PC-9 (cell line): Measurements from ENCODE around the gene PRKCA. TPM values are rescaled to one million over a fixed set of nuclear protein-coding genes. Genes with fewer than 3 reads are reported as not detected.

ENCODE experiments used
- BruUV-seq: library from RNA; stranded (reverse); fragments of 400-500 nt; replicated peaks from 2 replicates; lab custom pipeline; 2021; lab: Mats Ljungman, UMichigan
- CTCF ChIA-PET: fragments of 300-600 bp; sonication (Branson Sonifier 250); formaldehyde crosslinking; loops from one replicate; lab custom pipeline; 2022; ENCODE audit warnings: antibody characterized with exemption; lab: Charles Lee
- POLR2A ChIA-PET: fragments of 300-600 bp; sonication (Branson Sonifier 250); formaldehyde crosslinking; loops from one replicate; lab custom pipeline; 2022; ENCODE audit warnings: antibody characterized with exemption; ENCODE audit not compliant: unreplicated experiment; lab: Charles Lee
- DNase-seq, 2 experiments: peaks; one replicate each; pipeline versions ENCODE4 v3.0.0 to v3.0.0-alpha.2; 2015 to 2022; ENCODE audit warnings: mixed read lengths in 1 of 2
- H2AFZ ChIP-seq: fragments of 200-600 bp; sonication (generic); 2 replicates; pipeline ENCODE4 v1.8.1; 2017; ENCODE audit warnings: antibody characterized with exemption
- H3F3A ChIP-seq: fragments of 200-600 bp; sonication (generic); 2 replicates; pipeline ENCODE4 v1.8.1; 2017; ENCODE audit warnings: antibody characterized with exemption, mild to moderate bottlenecking, low read depth; ENCODE audit not compliant: insufficient read depth
- H3K27ac ChIP-seq: fragments of 200-600 bp; sonication (generic); 2 replicates; pipeline ENCODE4 v1.6.1; 2016; ENCODE audit warnings: mixed run types
- H3K27me3 ChIP-seq: fragments of 200-600 bp; sonication (generic); 2 replicates; pipeline ENCODE4 v1.6.1; 2016; ENCODE audit warnings: low read depth, mixed run types; ENCODE audit not compliant: insufficient read depth
- H3K36me3 ChIP-seq: fragments of 200-600 bp; sonication (generic); 2 replicates; pipeline ENCODE4 v1.6.1; 2016; ENCODE audit warnings: low read depth, mixed run types
- H3K4me1 ChIP-seq: fragments of 200-600 bp; sonication (generic); replicated peaks from 2 replicates; pipeline ENCODE4 v1.6.1; 2016; ENCODE audit warnings: mixed run types; ENCODE audit not compliant: insufficient read depth
- H3K4me2 ChIP-seq: fragments of 200-600 bp; sonication (generic); 2 replicates; pipeline ENCODE4 v1.6.1; 2017; ENCODE audit warnings: mixed run types
- H3K4me3 ChIP-seq: fragments of 200-600 bp; sonication (generic); 2 replicates; pipeline ENCODE4 v1.6.1; 2016; ENCODE audit warnings: mixed run types
- H3K79me2 ChIP-seq: fragments of 200-600 bp; sonication (generic); 2 replicates; pipeline ENCODE4 v1.6.1; 2017; ENCODE audit warnings: low read depth, mixed run types
- H3K9me2 ChIP-seq: fragments of 200-600 bp; sonication (generic); 2 replicates; pipeline ENCODE4 v1.8.1; 2017; ENCODE audit warnings: mild to moderate bottlenecking; ENCODE audit not compliant: insufficient read depth
- H3K9me3 ChIP-seq: fragments of 200-600 bp; sonication (generic); 2 replicates; pipeline ENCODE4 v1.8.1; 2016; ENCODE audit warnings: low read depth; ENCODE audit not compliant: insufficient read depth
- H4K20me1 ChIP-seq: fragments of 200-600 bp; sonication (generic); 2 replicates; pipeline ENCODE4 v1.8.1; 2017; ENCODE audit not compliant: insufficient read depth
- CTCF ChIP-seq: fragments of 200-600 bp; sonication (generic); conservative IDR thresholded peaks from 2 replicates; pipeline ENCODE4 v1.6.1; 2017; ENCODE audit warnings: mixed run types, antibody characterized with exemption, mild to moderate bottlenecking, moderate library complexity
- EZH2 ChIP-seq: fragments of 200-600 bp; sonication (generic); IDR thresholded peaks from 2 replicates; pipeline ENCODE4 v1.8.0; 2017; ENCODE audit warnings: antibody characterized with exemption, low read depth
- intact Hi-C: fragments of 100-400 bp; cut with micrococcal nuclease; formaldehyde crosslinking; loops from one replicate; pipeline ENCODE4 v1.10.0; 2022; ENCODE audit not compliant: unreplicated experiment
- total RNA-seq: library from RNA; stranded (reverse); gene quantifications from 2 replicates; pipeline ENCODE4 v1.2.3, GENCODE V29; 2021

Gene PRKCA
- total RNA-seq, 1 experiment from 2014 or later, result 23.1 TPM

- no peaks in the 10 kb centered on the region for H3K27me3 ChIP-seq
- ChIA-PET POLR2A (no interaction called here), CTCF (no interaction called here)
- H3K27ac ChIP-seq, result no peak overlapping the region
- H3K4me1 ChIP-seq, result peaks cover 29% of the 10 kb centered on the region
- no peaks in the 10 kb centered on the region for H4K20me1 ChIP-seq
- peaks cover 31% of the 10 kb centered on the region for H3F3A ChIP-seq
- 0 out of 2 replicates have a peak, but pooled peaks cover 14% of the 10 kb centered on the region for H3K36me3 ChIP-seq
- H3K9me2 ChIP-seq, result no peaks in the 10 kb centered on the region
- H3K79me2 ChIP-seq, result no peaks in the 10 kb centered on the region; the same call in 1 of the 2 replicates
- H3K4me3 ChIP-seq, result no peak overlapping the region
- no peak for DNase-seq
- no peak for TF ChIP-seq CTCF
- no peak for TF ChIP-seq EZH2
- H2AFZ ChIP-seq, result no peak overlapping the region
- intact Hi-C loops, result no loop called here
- BruUV-seq, result no TSS peak
- H3K9me3 ChIP-seq, result no peaks in the 10 kb centered on the region
- H3K4me2 ChIP-seq, result no peak overlapping the region
These were observed 386.8 kb downstream of the PRKCA start for GRCh38 chr17:66689221-66689620.

- no peak overlapping the region for H3K27ac ChIP-seq
- POLR2A ChIA-PET, result no interaction called here
- H4K20me1 ChIP-seq, result no peaks in the 10 kb centered on the region
- no peak for TF ChIP-seq CTCF
- TF ChIP-seq EZH2, result no peak
- H3K4me2 ChIP-seq, result no peak overlapping the region
- no TSS peak for BruUV-seq
- H3K4me3 ChIP-seq, result no peak overlapping the region
- H2AFZ ChIP-seq, result no peak overlapping the region
- H3K9me3 ChIP-seq, result no peaks in the 10 kb centered on the region
- peaks cover 27% of the 10 kb centered on the region for H3K4me1 ChIP-seq
- no peak for DNase-seq
- H3K36me3 ChIP-seq, result 0 out of 2 replicates have a peak, but pooled peaks cover 10% of the 10 kb centered on the region
- peaks cover 31% of the 10 kb centered on the region for H3F3A ChIP-seq
- H3K27me3 ChIP-seq, result no peaks in the 10 kb centered on the region
- CTCF ChIA-PET, result no interaction called here
- intact Hi-C loops, result no loop called here
- no peaks in the 10 kb centered on the region; the same call in 1 of the 2 replicates for H3K79me2 ChIP-seq
- no peaks in the 10 kb centered on the region for H3K9me2 ChIP-seq
These were observed 387.8 kb downstream of the PRKCA start for GRCh38 chr17:66690166-66690565.

GRCh38 chr17:66691644-66692420 lies 389.4 kb downstream of the PRKCA start:
- peaks cover 31% of the 10 kb centered on the region for H3F3A ChIP-seq
- POLR2A ChIA-PET, result no interaction called here
- no peak for TF ChIP-seq EZH2
- no peak for TF ChIP-seq CTCF
- intact Hi-C loops, result no loop called here
- DNase-seq, result peak; percentile 9 to 93
- H3K27me3 ChIP-seq, result no peaks in the 10 kb centered on the region
- 0 out of 2 replicates have a peak, but pooled peaks cover 10% of the 10 kb centered on the region for H3K36me3 ChIP-seq
- H3K79me2 ChIP-seq, result no peaks in the 10 kb centered on the region; the same call in 1 of the 2 replicates
- H3K4me1 ChIP-seq, result peaks cover 27% of the 10 kb centered on the region
- H3K4me2 ChIP-seq, result peak overlapping the region; percentile 72
- no peaks in the 10 kb centered on the region for H3K9me3 ChIP-seq
- CTCF ChIA-PET, result interaction anchor here (0.6 kb wide), 1 partner anchor 13 kb away, joined by 3 read pairs; no protein-coding TSS in a partner anchor
- peak overlapping the region; percentile 84 for H3K27ac ChIP-seq
- BruUV-seq, result no TSS peak
- no peaks in the 10 kb centered on the region for H3K9me2 ChIP-seq
- H3K4me3 ChIP-seq, result peak overlapping the region; percentile 6; the same call in 1 of the 2 replicates
- no peak overlapping the region for H2AFZ ChIP-seq
- H4K20me1 ChIP-seq, result no peaks in the 10 kb centered on the region
